ENCODE data around the gene MEAF6.

MEAF6 gene

GRCh38 chr1:37484325-37485051 is 30.1 kb downstream of the MEAF6 start:
- DNase-seq (ENCODE audit: low spot score), result no peak

DNA sequence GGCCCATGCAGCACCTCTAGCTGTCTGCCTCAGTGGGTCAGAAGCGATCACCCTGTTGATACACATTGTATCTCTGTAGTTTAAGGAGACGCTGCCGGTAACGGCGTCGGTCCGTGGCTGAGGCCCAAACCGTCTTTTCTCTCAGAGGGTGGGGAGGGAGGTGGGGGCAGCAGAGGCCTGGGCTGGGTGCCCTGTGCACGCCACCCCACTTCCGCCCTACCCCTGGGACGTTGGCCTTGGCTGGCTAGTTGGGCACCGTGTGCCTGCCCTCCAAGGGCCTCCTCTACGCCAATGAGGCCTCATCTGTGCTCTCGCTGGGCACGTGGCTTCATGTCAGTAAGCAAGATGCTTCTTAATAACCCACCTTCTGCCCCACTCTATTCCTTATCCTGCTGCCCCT is 30.8 kb downstream of the MEAF6 start:
- no peak for DNase-seq (ENCODE audit: low spot score)

DNA sequence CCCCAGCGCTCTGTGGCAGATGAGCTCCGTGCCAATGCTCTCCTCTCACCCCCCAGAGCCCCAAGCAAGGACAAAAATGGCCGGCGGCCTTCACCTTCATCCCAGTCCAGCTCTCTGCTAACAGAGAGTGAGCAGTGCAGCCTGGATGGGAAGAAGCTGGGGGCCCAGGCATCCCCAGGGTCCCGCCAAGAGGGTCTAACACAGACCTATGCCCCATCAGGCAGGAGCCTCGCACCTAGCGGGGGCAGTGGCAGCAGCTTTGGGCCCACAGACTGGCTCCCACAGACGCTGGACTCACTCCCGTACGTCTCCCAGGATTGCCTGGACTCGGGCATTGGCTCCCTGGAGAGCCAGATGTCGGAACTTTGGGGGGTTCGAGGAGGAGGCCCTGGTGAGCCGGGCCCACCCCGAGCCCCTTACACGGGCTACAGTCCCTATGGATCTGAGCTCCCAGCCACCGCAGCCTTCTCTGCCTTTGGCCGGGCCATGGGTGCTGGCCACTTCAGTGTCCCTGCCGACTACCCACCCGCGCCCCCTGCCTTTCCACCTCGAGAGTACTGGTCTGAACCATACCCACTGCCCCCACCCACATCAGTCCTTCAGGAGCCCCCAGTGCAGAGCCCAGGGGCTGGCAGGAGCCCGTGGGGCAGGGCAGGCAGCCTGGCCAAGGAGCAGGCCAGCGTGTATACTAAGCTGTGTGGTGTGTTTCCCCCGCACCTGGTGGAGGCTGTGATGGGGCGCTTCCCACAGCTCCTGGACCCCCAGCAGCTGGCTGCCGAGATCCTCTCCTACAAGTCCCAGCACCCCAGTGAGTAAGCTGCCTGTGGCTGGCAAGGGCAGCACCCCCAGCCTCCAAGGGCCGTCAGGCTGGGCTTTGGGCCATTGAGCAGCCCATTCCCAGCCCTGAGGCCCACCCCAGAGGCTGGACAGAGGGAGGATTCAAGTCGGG is 31.5 kb downstream of the MEAF6 start:
- no peak for DNase-seq (ENCODE audit: low spot score)

- DNase-seq (ENCODE audit: low spot score), result no peak
These were observed 32.4 kb downstream of the MEAF6 start for GRCh38 chr1:37482004-37482785.

DNA sequence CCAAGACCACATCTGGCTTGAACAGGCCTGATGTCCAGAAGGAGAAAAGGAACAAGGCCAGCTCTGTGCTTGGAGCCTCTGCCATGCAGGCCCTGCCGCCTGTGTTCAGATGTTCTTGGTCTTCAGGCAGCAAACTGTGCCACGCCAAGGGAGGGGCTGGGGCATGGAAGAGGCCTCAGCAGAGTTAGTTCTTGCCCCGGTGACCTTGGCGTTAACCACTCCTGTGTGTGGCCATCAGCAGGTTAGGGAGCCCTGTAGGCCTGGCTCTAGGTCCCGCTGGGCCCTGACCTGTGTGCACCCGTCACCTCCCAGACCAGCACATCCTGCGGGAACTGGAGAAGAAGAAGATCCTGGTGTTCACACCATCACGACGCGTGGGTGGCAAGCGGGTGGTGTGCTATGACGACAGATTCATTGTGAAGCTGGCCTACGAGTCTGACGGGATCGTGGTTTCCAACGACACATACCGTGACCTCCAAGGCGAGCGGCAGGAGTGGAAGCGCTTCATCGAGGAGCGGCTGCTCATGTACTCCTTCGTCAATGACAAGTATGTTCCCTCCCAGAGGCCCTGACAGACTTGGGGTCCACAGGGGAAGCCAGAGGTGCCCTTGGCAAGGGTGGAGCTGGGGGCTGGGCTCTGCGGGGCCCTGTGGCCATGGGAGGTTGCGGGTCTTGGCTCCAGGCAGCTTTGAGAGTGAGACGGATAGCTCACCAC is 33.1 kb downstream of the MEAF6 start:
- no peak for DNase-seq (ENCODE audit: low spot score)

- no peak for DNase-seq (ENCODE audit: low spot score)
These were observed 33.8 kb downstream of the MEAF6 start for GRCh38 chr1:37480581-37481288.

DNA sequence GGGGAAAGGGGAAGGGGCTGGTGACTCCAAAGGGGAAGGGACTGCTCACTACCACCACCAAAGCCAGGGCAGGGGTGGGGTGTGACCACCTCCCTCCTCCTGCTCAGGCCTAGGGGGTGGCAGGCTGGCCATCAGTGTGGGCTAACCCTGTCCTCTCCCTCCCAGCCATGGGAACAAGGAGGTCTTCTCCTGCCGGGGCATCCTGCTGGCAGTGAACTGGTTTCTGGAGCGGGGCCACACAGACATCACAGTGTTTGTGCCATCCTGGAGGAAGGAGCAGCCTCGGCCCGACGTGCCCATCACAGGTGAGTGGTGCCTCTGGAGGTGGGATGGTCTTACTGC is 34.5 kb downstream of the MEAF6 start:
- no peak for DNase-seq (ENCODE audit: low spot score)

GRCh38 chr1:37479255-37480124 is 35.1 kb downstream of the MEAF6 start:
- peak; percentile 52 for DNase-seq (ENCODE audit: low spot score)

DNA sequence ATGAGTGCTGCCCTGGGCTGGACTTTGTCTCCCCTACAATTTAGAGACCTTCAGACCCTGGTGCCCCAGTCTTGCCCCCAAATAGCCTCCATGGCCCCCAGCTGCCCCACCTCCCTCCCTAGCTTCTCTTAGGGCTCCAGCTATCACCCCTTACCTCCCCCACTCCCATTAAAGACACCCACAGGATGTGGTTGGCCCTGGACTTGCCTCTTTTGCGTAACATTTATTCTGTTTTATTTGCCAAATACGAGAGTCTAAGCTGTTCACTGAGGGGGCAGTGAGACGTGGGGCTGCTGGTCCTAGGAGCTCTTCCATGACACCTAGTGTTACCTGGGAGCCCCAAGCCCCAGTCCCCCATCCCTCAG is 35.7 kb downstream of the MEAF6 start:
- no peak for DNase-seq (ENCODE audit: low spot score)

DNA sequence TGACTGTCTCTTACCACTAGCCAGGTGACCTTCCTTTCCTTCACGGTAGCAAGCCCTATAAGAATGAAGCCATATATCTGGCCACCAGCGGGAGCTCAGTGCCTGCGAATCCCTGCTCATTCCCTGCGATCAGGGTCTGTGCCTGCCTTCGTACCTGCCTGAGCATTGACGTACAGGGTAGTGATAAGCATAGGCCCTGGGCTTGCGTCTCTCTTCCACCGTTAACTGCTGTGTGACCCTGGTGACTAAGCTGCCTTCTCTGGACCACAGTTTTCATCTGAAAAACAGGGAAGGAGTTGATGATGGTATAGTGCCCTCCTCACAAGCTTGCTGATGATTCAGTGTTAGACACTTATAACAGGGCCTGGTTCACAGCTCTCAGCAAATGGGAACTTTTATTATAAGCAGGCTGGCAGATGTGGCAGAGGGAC is 36.1 kb downstream of the MEAF6 start:
- no peak for DNase-seq (ENCODE audit: low spot score)

GRCh38 chr1:37477946-37478345 is 36.6 kb downstream of the MEAF6 start:
- DNase-seq (ENCODE audit: low spot score), result no peak

DNA sequence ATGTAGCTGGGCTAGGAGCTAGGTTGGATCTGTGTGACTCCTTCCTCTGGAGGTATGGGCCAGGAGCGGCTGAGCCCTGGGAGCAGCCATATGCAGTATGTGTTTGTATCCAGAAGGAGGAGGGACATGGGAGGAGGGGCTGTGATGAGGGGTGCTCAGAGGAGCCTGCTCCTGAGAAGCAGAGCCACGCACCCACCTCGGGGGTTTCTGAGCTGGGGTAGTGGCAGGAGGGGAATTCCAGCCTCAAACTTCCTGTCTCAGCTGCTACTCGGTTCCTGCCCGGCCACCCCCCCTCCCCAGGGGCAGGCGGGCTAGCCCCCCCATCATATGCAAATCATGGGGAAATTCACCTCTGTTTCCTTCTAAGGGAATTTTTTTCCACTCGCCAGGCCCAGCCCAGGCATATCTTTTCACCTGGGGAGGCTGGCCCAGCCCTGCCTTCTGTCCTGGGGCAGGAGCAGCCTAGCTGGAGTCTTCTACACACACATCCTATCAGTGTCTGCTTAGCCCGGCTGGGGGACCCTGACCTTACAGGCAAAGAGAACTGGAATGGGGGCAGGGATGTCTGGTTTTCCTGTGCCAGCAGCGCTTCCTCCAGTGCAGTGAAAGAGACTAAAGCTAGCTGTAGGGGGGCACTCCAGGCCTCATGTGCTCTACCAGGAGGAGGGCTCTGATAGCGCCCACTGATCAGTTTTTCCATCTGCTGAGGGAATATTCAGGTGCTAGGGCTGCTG is 37.2 kb downstream of the MEAF6 start:
- no peak for DNase-seq (ENCODE audit: low spot score)

- DNase-seq (ENCODE audit: low spot score), result no peak
These were observed 37.9 kb downstream of the MEAF6 start for GRCh38 chr1:37476460-37477197.

DNA sequence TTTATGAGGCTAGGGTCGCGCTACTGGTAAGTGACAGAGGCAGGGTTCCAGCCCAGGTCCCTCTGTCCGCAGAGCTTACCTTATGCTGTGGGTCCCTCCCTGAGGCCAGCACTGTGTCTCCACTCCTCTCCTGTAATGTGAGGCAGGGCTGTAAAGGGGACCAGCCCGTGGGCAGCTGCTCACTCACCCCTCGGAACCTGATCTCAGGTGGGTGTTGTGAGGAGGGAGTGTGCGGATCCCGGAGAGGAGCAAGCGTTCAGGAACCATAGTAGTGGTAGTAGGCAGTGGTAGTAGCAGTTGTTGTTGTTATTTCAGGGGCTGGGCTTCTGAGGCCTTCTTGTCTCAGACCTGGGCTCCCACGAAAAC is 38.5 kb downstream of the MEAF6 start:
- no peak for DNase-seq (ENCODE audit: low spot score)

DNA sequence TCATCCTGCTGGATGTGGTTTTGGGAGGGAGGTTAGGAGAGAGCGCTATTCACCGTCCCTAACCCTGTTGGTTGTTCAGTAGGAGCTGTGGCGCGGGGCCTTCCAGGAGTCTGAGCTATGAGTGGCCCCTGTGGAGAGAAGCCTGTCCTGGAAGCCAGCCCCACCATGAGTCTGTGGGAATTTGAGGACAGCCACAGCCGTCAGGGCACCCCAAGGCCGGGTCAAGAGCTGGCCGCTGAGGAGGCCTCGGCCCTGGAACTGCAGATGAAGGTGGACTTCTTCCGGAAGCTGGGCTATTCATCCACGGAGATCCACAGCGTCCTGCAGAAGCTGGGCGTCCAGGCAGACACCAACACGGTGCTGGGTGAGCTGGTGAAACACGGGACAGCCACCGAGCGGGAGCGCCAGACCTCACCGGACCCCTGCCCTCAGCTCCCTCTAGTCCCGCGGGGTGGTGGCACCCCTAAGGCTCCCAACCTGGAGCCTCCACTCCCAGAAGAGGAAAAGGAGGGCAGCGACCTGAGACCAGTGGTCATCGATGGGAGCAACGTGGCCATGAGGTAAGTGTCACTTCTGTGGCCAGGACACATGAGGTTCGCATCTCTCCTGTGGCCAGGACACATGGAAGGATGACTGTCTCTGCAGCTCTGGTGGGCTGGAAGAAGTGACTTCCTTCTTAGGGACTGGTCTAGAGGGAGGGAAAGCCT is 39.0 kb downstream of the MEAF6 start:
- DNase-seq (ENCODE audit: low spot score), result no peak

DNA sequence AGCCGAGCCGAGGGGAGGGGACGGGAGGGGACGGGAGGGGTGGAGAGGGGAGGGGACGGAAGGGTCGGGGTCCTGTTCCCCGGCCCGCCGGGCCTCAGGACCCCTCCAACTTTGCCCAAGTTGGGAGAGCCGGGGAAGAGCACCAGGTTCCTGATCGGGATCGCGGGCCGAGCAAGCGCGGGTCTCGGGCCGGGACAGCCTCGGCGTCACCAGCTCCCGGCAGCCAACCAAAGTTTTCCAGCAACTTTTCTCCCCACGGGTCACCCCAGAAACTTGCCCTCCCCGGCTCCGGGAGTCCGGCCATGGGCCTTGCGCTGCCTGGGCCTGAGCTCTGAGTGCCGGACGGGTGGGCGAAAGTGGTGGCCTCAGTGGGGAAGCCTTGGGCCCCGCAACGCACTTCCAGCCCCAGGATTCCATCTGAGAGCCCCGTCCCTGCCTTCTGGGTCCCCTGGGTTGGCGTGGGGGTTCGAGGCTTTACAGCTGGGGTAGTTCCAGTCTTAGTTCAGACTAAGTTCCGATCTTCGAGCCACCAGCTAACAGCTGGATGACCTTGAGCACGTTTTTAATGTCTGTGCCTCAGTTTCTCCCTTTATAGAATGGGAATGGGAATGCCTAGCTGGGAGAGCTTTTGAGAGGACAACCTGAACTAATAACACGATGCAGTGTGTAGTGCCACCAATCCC is 39.7 kb downstream of the MEAF6 start:
- DNase-seq (ENCODE audit: low spot score), result no peak

GRCh38 chr1:37474046-37474696 is 40.4 kb downstream of the MEAF6 start, which contains the start of gene ZC3H12A:
Gene ZC3H12A (plus strand): TSS chr1:37474580. CDS start chr1:37475497, 917 bp downstream.
- peak; percentile 93 for DNase-seq (ENCODE audit: low spot score)

All from Ammon's horn (tissue), 1 donor.